ENCODE measurements around the gene MUC5AC. TPM values are rescaled to one million over a fixed set of nuclear protein-coding genes. Genes with fewer than 3 reads are reported as not detected.

The MUC5AC gene
- total and polyA plus RNA-seq, 10 donors: under 0.01 TPM; not detected in 8

DNA sequence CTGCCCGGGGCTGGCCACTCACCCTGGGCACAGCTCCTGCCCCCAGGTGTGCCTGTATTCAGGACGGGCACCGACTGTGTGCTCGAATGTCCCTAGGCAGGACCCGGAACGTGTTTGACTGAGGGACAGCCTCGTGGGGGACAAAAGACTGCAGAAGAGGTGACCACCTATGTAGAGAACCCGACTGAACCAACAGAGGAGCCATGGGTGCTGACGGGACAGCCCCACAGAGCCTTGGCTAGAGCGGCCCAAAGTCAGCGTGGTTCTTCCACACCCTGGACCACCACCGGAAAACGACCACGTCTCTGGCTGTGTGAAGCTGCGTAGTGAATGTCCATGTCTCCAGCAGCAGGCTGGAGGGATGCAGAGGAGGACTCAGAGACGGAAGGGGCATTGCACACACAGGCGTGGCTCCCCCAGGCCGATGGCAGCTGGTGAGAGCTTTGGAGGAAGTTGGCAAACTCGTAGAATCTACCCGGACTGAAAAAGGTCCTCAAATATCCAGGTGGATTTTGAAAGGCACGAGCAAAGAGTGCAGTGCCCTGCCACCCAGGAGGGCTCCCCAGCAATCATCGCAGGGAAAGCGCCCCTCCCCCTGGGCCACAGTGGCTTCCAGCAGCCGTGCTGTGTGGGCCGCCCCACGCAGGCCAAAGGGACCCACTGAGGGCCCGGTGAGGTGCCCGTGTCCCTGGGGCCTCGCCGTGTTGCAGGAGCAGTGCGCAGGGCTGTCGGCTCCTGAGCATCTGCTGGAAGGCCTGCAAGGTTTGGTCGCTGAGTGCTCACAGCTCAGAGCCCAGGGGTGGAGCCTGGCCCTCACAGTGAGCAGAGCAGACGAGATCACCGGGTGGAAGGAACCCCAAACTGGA is 47.6 kb downstream of the MUC5AC start:
- TF ChIP-seq, protein P1, sequence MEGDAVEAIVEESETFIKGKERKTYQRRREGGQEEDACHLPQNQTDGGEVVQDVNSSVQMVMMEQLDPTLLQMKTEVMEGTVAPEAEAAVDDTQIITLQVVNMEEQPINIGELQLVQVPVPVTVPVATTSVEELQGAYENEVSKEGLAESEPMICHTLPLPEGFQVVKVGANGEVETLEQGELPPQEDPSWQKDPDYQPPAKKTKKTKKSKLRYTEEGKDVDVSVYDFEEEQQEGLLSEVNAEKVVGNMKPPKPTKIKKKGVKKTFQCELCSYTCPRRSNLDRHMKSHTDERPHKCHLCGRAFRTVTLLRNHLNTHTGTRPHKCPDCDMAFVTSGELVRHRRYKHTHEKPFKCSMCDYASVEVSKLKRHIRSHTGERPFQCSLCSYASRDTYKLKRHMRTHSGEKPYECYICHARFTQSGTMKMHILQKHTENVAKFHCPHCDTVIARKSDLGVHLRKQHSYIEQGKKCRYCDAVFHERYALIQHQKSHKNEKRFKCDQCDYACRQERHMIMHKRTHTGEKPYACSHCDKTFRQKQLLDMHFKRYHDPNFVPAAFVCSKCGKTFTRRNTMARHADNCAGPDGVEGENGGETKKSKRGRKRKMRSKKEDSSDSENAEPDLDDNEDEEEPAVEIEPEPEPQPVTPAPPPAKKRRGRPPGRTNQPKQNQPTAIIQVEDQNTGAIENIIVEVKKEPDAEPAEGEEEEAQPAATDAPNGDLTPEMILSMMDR (IDR thresholded peaks at IDR 0.05 in 8 of 11, conservative IDR thresholded peaks at IDR 0.05 in 3 of 11): no peak
- TF ChIP-seq POLR2A (IDR thresholded peaks at IDR 0.05): no peak
- no peak for TF ChIP-seq POLR2AphosphoS5 (IDR thresholded peaks at IDR 0.05)
- Histone ChIP-seq H3K9me3 (peaks cover 0 to 11% (median 2%) of the 10 kb centered on the region in 8 donors), H3K4me1 (peaks cover 0 to 10% (median 8%) of the 10 kb centered on the region in 6 donors), H3K27me3 (replicated peaks in 1 of 7) (peaks cover 0 to 34% (median 10%) of the 10 kb centered on the region in 7 donors), H3K27ac (no peak overlapping the region), H3K36me3 (no peaks in the 10 kb centered on the region), H3K4me3 (no peak overlapping the region)
- DNase-seq: peak; percentile 62
- intact Hi-C loops (cut with DNase I; ENCODE audit: low total_unique reads): loop anchor here (10.0 kb wide), 1 partner anchor 369 kb away; the partner anchor contains the start of gene DUSP8
- WGBS, 5 donors: 75 to 78% (median 76%) methylated on average over 27 to 35 of the region's 35 CpGs

DNA sequence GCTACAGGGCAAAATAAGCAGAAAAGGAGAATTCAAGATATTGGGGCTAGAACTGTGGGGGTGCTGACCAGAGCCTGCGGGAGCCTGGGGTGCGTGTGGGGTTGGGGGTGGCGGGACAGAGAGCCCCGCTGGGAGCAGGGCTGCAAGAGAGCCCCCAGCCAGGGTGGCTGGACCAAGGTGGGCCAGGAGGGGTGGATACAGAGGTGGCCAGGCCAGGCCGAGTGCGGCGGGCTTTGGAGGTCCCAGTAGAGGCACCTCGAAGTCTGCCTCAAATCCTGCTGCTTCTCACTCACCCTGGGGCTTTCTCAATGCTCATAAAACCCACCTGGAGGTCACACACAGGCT is 48.2 kb downstream of the MUC5AC start:
- Histone ChIP-seq H3K27ac (no peak overlapping the region), H3K9me3 (peaks cover 0 to 17% (median 8%) of the 10 kb centered on the region in 8 donors), H3K4me3 (no peak overlapping the region), H3K4me1 (peaks cover 0 to 10% (median 8%) of the 10 kb centered on the region in 6 donors), H3K27me3 (replicated peaks in 1 of 7) (peaks cover 0 to 33% (median 10%) of the 10 kb centered on the region in 7 donors), H3K36me3 (no peaks in the 10 kb centered on the region)
- TF ChIP-seq POLR2A (IDR thresholded peaks at IDR 0.05) (no peak), POLR2AphosphoS5 (IDR thresholded peaks at IDR 0.05) (no peak)
- TF ChIP-seq, protein P1 (IDR thresholded peaks at IDR 0.05 in 8 of 11, conservative IDR thresholded peaks at IDR 0.05 in 3 of 11): no peak
- intact Hi-C loops (cut with DNase I; ENCODE audit: low total_unique reads): loop anchor here (10.0 kb wide), 1 partner anchor 369 kb away; the partner anchor contains the start of gene DUSP8
- 87 to 94% (median 92%) methylated on average over 8 of the region's 8 CpGs for WGBS, 5 donors
- DNase-seq: peak; percentile 42

DNA sequence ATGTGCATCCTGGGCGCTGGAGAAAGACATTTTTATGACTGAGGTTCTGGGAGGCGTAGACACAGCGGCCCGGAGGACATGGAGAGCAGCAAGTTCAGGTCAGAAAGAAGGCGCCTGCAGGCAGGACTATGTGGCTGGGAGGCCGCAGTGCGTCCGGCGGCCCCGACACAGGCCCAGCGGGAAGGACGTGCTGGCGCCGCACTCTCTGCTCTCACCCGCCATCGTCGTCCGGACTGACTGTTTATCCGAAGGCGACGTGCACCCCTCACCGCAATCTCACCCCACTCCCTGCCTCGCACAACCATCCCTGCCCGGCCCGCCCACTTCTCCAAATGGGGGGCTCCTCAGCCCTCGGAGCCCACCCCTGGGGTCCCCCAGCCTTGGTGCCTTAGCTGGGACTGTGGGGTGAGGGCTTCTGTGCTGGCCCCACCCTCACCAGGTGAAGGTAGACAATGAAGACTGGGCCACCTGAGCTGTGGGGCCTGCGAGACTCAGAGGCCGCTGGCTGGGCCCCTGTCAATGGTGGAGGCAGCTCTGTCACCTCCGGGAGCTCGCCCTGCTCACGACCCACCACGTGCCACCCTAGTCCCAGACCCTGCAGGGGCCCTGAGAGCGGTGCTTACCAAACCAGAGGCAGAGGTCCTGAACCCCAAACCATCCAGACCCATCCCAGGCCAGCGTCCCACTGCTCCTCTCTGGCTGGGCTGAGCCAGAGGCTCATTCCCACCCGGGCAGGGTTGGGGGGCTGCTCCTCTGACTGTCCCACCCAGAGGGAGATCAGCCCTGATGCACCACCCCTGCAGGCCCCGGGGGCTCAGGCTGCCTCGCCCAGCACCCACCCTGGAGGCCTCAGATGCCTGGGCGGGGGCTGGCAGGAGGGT is 48.9 kb downstream of the MUC5AC start:
- peaks cover 0 to 33% (median 10%) of the 10 kb centered on the region in 7 donors for H3K27me3 ChIP-seq (replicated peaks in 1 of 7)
- peaks cover under 1 to 23% (median 15%) of the 10 kb centered on the region in 8 donors for H3K9me3 ChIP-seq
- peaks cover 0 to 10% (median 8%) of the 10 kb centered on the region in 6 donors for H3K4me1 ChIP-seq
- TF ChIP-seq, protein P1 (IDR thresholded peaks at IDR 0.05 in 8 of 11, conservative IDR thresholded peaks at IDR 0.05 in 3 of 11): no peak
- TF ChIP-seq POLR2AphosphoS5 (IDR thresholded peaks at IDR 0.05): no peak
- intact Hi-C loops (cut with DNase I; ENCODE audit: low total_unique reads): loop anchor here (10.0 kb wide), 1 partner anchor 368 kb away; the partner anchor contains the start of gene DUSP8
- 84 to 93% (median 91%) methylated on average over 27 to 38 of the region's 38 CpGs for WGBS, 5 donors
- no peak overlapping the region for H3K4me3 ChIP-seq
- H3K27ac ChIP-seq: no peak overlapping the region
- no peaks in the 10 kb centered on the region for H3K36me3 ChIP-seq
- DNase-seq: peak; percentile 46
